ENCODE data around the gene WDR5. TPM values are rescaled to one million over a fixed set of nuclear protein-coding genes. Genes with fewer than 3 reads are reported as not detected.

Gene WDR5
- total RNA-seq, 4 donors from 2014 or later: 24.1 to 40.1 (median 27.1) TPM

- no peak for DNase-seq
- no peak for TF ChIP-seq POLR2A (IDR thresholded peaks at IDR 0.05)
- Histone ChIP-seq H3K27me3 (no peaks in the 10 kb centered on the region), H3K27ac (no peak overlapping the region), H3K4me1 (peaks cover 16 to 22% of the 10 kb centered on the region in 2 donors), H3K4me3 (replicated peaks in 1 of 3) (no peak overlapping the region), H3K36me3 (no peaks in the 10 kb centered on the region), H3K9me3 (no peaks in the 10 kb centered on the region)
- intact Hi-C loops (cut with DNase I): no loop called here
- WGBS, 2 donors: 85 to 96% methylated on average over 10 to 12 of the region's 13 CpGs
These were observed 8.8 kb upstream of the WDR5 start for GRCh38 chr9:134127065-134127580.

- no peak overlapping the region for H3K4me3 ChIP-seq (replicated peaks in 1 of 3)
- no peaks in the 10 kb centered on the region for H3K36me3 ChIP-seq
- 83 to 86% methylated on average over 12 of the region's 12 CpGs for WGBS, 2 donors
- H3K27me3 ChIP-seq: no peaks in the 10 kb centered on the region
- intact Hi-C loops (cut with DNase I): no loop called here
- no peaks in the 10 kb centered on the region for H3K9me3 ChIP-seq
- peaks cover 16 to 27% of the 10 kb centered on the region in 2 donors for H3K4me1 ChIP-seq
- H3K27ac ChIP-seq: no peak overlapping the region
- TF ChIP-seq POLR2A (IDR thresholded peaks at IDR 0.05): no peak
- TF ChIP-seq CTCF (IDR thresholded peaks at IDR 0.05): no peak
- no peak for DNase-seq
These were observed 8.3 kb upstream of the WDR5 start for GRCh38 chr9:134127616-134128015.

- peak overlapping the region in 1 of 3 donors; percentile 87 for H3K27ac ChIP-seq
- no peak overlapping the region for H3K4me3 ChIP-seq (replicated peaks in 1 of 3)
- WGBS, 2 donors: 80% methylated on average over 37 of the region's 38 CpGs
- DNase-seq: no peak
- no peak for TF ChIP-seq CTCF (IDR thresholded peaks at IDR 0.05)
- TF ChIP-seq POLR2A (IDR thresholded peaks at IDR 0.05): no peak
- H3K4me1 ChIP-seq: peaks cover 17 to 31% of the 10 kb centered on the region in 2 donors
- no peaks in the 10 kb centered on the region for H3K9me3 ChIP-seq
- H3K27me3 ChIP-seq: no peaks in the 10 kb centered on the region
- intact Hi-C loops (cut with DNase I): no loop called here
- H3K36me3 ChIP-seq: no peaks in the 10 kb centered on the region
These were observed 6.9 kb upstream of the WDR5 start for GRCh38 chr9:134128727-134129679.

GRCh38 chr9:134130503-134131375 is 5.1 kb upstream of the WDR5 start:
- Histone ChIP-seq H3K36me3 (no peaks in the 10 kb centered on the region), H3K27me3 (no peaks in the 10 kb centered on the region), H3K27ac (peak overlapping the region; percentile 86 to 88 (median 87)), H3K4me1 (peaks cover 27 to 41% of the 10 kb centered on the region in 2 donors), H3K9me3 (no peaks in the 10 kb centered on the region), H3K4me3 (replicated peaks in 1 of 3) (no peak overlapping the region)
- DNase-seq: peak; percentile 99
- intact Hi-C loops (cut with DNase I): loop anchor here (10.0 kb wide), 1 partner anchor 66 kb away; the partner anchor contains the start of gene BRD3
- no peak for TF ChIP-seq CTCF (IDR thresholded peaks at IDR 0.05)
- TF ChIP-seq POLR2A (IDR thresholded peaks at IDR 0.05): peak in 1 of 2 donors; percentile 79
- 36 to 46% methylated on average over 16 to 23 of the region's 23 CpGs for WGBS, 2 donors
